GM21360 (cell line): ENCODE results near the gene KATNB1.
"Not testable (repeated sequence)": the region's sequence is repeated elsewhere in the genome, so short reads cannot be mapped to it uniquely, and the experiment has no call there.

ENCODE experiments used
- ATAC-seq: cut with Tn5 transposase; IDR thresholded peaks from one replicate; pipeline ENCODE4 v1.9.1; 2021; ENCODE audit warnings: mild to moderate bottlenecking, moderate library complexity; ENCODE audit not compliant: unreplicated experiment

KATNB1 gene

DNA sequence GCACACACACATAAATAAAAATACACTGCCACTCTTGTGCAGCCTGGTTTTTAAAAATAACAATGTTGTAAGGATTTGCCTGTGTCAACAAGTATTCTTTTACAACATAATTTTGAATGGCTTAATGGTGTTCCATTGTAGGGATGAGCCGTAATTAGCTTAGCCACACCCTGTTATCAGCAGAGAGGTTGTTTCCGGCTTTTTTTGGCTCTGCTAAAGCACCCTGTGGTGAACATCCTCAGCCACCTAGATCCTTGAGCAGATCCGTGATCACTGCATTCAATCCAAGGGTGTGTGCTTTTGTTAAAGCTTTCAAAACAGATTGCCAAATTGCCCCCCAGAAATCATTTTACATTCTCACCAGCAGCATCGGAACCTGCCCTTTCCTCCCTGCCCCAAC, 7.0 kb downstream of the KATNB1 start:
- ATAC-seq = no peak

DNA sequence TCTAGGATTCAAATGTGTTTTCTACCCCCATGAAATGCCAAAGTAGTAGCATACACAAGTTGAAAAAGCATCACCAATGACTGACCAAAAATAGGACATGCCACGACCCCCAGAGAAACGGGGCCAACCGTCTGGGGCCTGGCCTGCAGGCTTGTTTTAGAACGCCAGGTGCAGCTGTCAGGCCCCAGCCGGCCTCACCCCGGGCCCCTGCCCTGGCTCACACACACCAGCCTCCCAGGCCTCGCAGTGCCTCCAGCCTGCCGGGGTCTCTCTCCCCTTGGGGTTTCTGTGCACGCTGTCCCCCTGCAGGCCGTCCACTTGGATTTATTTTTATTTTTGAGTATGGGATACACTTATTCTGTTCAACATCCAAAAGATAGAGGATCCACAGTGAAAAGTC, 7.9 kb downstream of the KATNB1 start:
- no peak for ATAC-seq

DNA sequence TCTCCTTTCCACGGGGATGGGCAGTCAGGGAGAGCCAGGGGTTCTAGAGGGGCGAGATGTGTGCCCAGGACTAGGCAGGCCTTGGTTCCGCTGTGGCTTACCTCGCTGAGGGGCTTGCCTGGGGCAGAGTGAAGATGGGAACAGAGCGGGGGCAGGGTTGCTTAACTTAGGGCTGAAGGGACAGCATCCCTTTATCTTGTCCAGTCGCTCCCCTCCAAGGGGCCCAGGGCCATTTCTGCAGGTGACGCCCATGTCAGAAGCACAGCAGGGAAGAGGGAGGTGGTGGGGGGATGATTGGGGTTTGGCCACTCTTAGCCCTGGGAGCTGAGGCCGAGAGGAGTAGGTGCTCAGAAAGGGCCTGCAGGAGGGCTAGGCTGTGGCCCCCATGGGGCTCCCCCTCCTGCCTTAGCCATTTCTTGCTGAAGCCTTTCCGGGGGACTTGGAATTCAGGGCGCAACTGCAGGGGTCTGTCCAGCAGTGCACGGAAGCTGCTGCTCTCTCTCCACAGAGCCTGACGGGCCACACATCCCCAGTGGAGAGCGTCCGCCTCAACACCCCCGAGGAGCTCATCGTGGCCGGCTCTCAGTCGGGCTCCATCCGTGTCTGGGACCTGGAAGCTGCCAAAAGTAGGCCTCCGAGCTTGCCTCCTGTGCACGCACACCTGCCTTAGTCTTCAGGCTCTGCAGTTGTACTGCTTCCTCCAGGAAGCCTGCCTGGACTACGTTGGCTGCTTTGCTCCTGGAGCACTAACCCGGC, 8.5 kb downstream of the KATNB1 start:
- ATAC-seq = no peak

DNA sequence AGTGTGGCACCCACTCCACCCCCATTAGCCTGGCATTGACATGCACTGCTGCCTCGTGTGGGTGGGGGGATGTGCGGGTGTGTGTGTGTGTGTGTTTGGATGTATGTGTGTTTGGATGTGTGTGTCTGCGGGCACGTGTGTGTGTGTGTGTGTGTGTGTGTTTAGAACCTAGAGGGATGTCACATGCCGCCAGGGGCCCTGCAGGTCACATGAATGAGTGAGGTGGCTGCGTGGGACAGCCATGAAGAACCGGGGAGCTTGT, 9.0 kb downstream of the KATNB1 start:
- ATAC-seq = no peak

DNA sequence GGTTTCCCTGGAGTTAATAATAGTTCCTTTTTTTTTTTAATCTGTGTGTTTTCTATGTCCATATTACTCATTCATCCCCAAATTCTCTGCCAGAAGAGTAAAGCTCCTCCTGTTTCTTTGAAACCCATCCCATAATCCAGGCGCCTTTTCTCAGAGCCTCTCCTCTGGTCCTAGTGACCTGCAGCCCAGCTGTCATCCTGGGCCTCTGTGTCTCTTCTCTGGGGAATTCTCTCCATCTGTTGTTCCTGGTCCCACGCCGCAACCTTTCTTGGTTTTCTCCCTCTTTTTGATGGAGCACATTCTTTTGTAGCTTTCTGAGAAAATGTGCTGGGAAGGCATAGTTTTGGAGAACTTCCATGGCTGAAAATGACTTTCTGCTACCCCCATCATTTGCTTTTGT, 10.2 kb downstream of the KATNB1 start:
- no peak for ATAC-seq

DNA sequence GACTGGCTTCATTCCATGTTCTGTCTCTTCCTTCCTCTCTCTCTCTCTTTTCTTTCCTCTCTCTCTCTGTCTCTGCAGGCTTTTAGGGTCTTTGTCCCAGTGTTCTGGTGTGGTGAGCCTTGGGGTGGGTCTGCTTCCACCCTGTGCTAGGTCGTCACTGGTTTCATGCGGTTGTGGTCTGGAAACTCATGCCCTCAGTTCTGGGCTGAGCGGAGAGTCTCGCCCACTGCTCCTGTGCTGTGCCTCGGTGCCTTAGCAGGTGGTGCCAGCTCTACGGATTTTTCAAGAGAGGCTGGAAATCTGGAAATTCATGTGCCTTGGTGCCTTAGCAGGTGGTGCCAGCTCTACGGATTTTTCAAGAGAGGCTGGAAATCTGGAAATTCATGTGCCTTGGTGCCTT, 10.7 kb downstream of the KATNB1 start:
- not testable (repeated sequence) for ATAC-seq

DNA sequence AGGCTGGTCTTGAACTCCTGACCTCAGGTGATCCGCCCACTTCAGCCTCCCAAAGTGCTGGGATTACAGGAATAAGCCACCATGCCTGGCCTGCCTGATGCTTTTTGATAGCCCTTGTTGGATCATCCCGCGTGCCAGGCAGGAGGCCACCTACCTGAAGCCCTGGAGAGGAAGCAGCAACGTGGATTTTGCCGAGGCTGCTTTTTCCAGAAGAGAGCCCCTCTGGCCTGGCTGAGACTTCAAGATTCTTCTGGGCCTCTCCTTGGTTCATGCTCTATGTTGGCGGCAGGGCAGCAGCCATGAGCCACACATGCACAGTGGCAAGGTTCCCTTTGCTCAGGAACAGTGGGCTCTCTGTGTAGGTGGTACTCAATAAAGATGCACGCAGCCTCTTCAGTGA, 11.5 kb downstream of the KATNB1 start:
- no peak for ATAC-seq

DNA sequence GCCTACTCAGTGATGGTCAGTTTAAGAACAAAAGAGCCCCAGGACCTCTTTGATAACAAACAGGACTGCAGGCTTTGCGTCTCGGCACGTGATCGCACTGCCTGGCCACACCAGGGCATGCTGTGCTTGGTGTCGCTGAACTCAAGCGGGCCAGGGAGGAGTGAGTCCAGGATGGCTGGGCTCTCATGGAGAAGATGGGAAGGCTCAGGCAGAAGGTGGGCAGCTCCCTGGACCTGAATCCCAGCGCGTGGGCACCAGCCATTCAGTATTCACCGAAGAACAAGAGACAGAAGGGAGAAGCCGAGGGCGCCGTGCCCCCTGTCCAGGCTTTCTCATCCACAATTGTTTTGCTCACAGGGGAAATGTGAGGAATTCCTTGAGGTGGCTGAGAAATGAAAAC, 11.9 kb downstream of the KATNB1 start:
- no peak for ATAC-seq

DNA sequence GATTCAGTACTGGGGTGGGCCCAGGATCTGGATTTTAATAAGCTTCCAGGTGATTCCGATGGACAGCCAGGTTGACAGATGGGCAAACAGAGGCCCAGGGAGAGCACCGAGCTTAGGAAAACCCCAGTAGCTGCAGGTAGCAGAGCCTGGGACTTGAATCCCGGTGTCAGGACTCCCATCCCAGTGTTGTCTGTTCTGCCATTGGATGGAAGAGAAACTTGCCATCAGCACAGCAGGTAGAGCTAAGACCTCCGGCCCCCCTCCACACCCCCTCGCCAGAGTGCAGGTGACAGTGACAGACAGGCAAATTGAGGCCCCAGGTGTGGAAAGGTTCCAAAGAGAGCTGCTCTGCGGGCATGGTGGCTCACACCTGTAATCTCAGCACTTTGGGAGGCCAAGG, 12.4 kb downstream of the KATNB1 start:
- no peak for ATAC-seq

DNA sequence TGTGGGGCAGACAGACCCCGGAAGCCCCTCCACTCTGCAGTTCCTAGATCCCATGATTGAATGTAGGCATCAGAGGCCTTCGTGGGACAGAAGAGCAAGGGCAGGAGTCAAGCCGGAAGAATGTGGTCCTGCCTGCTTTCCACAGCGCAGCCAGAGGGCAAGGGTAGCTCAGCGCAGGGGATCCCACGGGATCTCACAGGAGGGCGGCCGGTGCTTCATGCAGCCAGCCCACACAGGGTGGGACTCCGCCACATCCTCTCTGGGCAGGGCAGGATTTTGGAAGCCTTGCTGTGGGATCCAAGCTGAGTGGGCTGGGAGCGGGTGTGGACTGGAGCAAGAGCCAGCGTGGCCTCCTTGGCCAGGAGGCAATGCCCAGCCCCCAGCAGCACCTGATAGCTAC, 13.0 kb downstream of the KATNB1 start:
- ATAC-seq = no peak

DNA sequence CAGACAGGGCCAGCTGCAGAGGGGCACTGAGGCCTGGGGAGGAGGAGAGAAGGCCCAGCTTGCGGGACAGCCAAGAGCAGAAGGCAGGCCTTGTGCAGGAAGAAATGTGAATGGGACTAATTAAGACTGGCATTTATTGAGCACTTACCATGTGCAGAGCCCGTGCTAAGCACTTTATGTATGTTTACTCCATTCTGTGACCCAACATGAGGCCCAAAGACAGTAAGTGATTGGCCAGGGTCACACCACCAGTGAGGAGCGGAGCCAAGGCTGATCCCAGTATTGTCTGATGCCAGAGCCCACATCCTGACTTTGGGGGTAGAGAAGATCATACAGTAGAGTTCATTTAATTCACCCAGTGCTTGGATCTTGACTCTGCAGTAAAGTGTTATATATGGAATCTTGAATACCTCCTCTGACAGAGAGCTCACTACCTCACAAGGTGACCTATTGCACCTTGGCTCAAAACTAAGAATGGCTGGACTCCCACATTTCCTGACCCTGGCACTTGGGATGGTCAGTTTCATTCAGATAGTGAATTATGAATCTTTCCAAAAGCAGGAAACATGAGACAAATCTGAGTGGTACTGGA, 13.6 kb downstream of the KATNB1 start:
- no peak for ATAC-seq

DNA sequence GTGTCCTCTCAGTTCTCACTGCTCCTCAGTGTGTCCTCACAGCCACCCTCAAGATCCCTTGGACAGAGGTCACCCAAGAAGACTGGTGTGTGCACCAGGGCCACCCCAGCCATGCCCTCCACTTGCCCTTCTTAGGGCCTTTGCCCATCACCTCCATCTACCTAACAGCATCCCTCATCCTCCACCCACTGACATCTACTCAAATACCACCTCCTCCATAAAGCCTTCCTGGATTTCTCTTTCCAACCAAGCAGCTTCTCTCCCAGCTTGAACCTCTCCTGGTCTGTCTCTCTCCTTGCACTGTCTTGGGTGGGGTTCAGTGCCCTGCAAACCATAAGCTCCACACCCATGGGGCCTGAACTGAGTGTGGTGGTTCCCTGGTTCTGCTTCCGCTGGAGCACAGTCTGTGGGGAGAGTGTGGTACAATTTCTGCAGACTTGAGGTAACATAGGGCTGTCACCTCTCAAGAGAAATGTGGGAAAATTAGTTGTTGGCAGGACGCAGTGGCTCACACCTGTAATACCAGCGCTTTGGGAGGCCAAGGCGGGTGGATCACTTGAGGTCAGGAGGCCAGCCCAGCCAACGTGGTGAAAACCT, 14.4 kb downstream of the KATNB1 start:
- no peak for ATAC-seq

DNA sequence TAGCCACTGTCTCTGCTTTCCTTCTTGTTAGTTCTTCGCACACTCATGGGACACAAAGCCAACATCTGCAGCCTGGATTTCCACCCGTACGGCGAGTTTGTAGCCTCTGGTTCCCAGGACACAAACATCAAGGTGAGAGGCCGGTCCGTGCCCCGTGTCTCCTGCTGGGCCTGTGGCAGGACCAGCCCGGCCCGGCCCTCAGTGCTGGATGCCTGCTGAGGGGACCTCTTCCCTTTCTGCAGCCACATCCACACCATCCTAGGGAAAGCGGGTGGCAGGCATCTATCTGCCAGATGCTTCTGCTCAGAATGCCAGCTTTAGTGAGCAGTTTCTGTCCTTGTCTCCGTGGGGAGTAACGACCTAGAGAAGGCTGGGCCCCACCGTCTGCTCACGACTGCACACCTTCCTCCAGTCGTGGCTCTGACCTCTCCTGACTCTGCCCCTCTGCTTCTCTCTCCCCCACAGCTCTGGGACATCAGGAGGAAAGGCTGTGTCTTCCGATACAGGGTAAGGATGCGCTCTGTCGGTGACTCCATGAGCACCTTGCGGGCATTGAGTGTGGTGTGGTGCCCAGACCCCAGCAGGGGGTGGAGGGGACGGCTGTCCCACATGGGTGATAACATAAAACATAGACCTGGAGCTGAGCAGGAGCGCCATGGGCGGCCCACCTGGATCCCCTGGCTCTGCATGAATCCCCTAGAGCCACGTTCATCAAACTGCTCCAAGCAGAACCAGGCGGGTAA, 15.4 kb downstream of the KATNB1 start:
- no peak for ATAC-seq

DNA sequence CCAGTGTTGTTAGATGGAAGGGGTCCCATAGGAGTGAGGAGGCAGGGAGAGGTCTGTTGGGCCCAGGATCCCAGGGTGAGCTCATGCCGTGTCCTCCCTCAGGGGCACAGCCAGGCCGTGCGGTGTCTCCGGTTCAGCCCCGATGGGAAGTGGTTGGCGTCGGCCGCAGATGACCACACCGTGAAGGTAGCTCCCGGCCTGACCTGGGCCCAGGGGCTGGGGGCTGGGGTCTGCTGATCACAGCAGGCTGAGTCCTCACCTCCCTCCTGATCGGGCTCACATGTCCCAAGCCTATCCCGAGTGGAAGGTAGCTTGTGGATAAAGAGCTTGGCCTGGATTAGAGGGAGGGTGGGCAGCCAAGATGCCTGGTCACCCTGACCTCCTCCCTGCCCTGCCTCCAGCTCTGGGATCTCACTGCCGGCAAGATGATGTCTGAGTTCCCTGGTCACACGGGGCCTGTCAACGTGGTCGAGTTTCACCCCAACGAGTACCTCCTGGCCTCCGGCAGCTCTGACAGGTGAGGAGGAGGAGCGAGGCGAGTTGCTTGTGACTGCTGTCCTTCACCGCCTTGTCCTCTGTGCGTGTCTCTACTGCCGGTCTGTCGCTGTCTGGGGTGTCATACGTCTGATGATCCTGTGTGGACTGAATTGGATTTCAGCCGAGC, 16.1 kb downstream of the KATNB1 start:
- ATAC-seq = no peak

DNA sequence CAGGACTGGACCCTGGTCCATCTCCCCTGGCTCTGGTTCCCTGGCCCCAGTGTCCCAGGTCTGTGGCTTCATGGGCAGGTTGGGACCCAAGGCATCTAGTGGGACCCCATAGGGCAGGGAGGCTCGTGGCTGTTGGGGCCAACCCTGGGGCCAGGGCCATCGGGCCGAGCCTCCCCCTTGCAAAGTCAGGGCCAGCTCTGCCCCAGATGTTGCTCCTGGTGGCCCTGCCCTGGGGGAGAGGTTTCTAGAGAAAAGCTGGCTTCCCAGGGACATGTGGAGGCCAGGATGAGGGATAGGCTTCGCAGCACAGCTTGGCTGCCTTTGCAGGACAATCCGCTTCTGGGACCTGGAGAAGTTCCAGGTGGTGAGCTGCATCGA, 16.6 kb downstream of the KATNB1 start:
- no peak for ATAC-seq

DNA sequence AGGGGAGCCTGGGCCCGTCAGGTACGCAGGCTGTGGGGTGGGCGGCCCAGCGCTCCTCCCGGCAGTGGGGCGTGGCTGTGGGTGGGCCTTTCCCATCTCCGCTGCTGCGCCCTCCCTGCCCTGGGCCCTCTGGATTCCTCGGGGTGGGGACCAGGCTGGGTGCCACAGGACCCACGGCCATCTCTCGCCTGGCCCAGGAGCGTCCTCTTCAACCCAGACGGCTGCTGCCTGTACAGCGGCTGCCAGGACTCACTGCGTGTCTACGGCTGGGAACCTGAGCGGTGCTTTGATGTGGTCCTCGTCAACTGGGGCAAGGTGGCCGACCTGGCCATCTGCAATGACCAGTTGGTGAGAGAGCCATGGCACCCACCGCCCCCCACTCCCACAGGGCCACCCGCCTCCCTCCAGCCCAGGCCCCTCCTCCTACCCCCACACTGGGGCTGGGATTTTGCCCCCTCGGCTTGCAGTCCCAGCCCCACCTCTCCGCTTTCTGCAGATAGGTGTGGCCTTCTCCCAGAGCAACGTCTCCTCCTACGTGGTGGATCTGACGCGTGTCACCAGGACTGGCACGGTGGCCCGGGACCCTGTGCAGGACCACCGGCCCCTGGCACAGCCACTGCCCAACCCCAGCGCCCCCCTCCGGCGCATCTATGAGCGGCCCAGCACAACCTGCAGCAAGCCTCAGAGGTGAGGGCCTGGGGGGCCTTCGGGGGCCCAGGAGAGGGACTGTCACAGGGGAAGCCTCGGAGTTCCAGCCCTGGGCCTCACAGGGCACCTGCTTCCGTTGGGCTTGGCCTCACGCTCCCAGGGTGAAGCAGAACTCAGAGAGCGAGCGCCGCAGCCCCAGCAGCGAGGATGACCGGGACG, 17.2 kb downstream of the KATNB1 start:
- no peak for ATAC-seq

DNA sequence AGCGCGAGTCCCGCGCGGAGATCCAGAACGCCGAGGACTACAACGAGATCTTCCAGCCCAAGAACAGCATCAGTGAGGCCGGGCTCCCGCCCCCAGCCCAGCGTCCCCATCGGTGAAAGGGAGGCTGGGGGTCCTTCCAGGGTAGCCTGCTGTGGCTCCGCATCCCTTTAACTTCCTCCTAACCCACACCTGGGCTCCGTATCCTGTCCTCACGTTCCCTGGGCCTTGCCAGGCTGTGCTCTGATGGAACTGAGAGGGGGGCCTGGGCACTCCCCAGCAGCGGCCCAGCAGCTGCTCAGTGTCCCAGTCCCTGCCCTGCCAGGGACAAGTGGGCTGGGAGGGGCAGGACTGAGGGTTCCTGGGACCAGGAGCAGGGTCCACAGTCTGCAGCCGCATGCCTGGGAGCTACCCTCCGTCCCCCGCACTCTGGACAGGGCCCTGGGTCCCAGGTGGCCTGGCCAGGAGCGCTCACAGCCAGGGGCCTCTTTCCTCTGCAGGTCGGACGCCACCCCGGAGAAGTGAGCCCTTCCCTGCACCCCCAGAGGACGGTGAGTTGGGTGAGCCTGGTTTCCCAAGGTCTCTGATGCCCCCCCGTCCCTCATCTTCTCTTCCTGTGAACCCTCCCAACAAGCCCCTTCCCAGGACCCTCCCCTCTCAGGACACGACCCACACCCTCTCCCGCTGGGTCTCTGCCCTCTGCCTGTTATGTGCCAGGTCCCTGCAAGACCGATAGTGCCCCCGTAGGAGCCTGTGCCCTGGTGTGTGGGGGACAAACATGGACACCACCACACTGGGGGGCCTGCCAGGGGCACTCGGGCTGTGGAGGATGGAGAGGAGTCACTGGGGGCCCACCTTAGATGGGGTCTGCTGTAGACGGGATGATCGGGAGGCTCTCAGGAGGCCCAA, 18.1 kb downstream of the KATNB1 start:
- no peak for ATAC-seq

DNA sequence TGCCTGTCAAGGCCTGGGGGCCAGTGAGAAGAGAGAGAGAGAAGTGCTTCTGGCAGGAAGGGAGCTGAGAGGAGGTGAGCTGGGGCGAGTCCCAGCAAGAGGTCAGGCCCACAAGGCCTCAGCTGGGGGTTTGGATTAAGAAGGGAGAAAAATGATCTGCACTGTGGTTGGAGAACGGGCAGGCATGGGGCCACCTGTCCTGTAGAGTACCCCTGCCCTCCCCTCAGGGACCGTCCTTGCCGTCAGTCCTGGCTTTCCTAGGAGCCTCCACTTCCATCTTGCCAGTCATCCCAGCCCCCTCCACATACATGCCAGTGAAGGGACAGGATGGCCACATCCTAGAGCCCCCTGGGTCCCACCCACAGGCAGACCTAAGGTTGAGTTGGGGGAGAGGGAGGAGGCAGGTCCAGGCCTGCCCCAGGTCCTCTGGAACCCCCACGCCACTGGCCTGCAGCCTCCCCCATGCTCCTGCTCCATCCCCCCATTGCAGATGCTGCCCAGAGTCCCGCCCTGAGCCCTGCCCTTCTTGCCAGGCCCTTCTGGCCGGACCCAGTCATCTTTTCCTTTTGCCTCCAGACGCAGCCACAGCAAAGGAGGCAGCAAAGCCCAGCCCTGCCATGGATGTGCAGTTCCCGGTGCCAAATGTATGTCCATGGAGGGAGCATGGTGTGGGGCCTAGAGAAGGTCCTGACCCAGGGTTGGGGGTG, 18.9 kb downstream of the KATNB1 start:
- ATAC-seq = no peak

DNA sequence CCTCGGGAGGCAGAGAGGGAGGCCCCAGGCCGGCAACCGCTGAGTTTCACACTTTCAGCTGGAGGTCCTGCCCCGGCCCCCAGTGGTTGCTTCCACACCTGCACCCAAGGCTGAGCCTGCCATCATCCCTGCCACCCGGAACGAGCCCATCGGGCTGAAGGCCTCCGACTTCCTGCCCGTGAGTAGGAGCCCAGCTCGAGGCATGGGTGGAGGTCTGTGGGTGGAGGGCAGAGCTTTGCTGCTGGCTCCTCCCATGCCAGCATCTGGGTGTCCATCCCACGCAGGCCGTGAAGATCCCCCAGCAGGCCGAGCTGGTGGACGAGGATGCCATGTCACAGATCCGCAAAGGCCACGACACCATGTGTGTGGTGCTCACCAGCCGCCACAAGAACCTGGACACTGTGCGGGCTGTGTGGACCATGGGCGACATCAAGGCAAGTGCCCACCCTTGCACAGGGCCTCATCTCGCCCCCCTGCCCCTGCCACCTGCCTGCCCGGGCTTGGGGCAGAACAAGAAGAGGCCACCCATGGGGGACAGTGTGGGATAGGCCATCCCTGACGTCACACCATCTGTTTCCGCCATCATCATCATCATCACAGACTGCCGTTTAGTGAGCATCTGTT, 19.6 kb downstream of the KATNB1 start:
- no peak for ATAC-seq
